HepG2 (cell line): ENCODE results near the gene KLRF2. TPM values are rescaled to one million over a fixed set of nuclear protein-coding genes. Genes with fewer than 3 reads are reported as not detected.

Source experiments
- ATAC-seq: fragments of 200-7000 bp; cut with Tn5 transposase; 3 replicates; pipeline ENCODE4 v1.9.1; 2020; ENCODE audit warnings: mild to moderate bottlenecking, moderate library complexity
- BruUV-seq: library from RNA; stranded (reverse); fragments of 400-500 nt; replicated peaks from 2 replicates; lab custom pipeline; 2021; lab: Mats Ljungman, UMichigan
- CTCF ChIA-PET: fragments of 300-600 bp; formaldehyde crosslinking; extraction: SDS; loops from one replicate; lab custom pipeline; 2021; ENCODE audit warnings: low total read pairs, inconsistent platforms, low intra/inter-chr PET ratio; lab: Yijun Ruan, JAX
- POLR2A ChIA-PET: fragments of 350-600 bp; sonication (Branson Sonifier 250); formaldehyde crosslinking; loops from one replicate; lab custom pipeline; 2020; ENCODE audit warnings: antibody characterized with exemption, inconsistent platforms; lab: Yijun Ruan, JAX
- DNase-seq: peaks from one replicate; pipeline ENCODE4 v3.0.0-alpha.2; 2015; ENCODE audit warnings: low spot score
- FAIRE-seq: peaks from 3 replicates; lab custom pipeline; 2011; peaks lifted over from hg19 to GRCh38; lab: Jason Lieb, UNC
- H2AFZ ChIP-seq: one replicate; pipeline ENCODE4 v1.6.1; 2011; ENCODE audit warnings: low read length, inconsistent platforms
- H3K27ac ChIP-seq: fragments of 300-600 bp; 3 replicates; pipeline ENCODE4 v1.8.0; 2011; ENCODE audit warnings: mixed run types, mild to moderate bottlenecking, mixed read lengths, low read length, inconsistent platforms; ENCODE audit not compliant: insufficient read depth; ENCODE audit errors: extremely low read length
- H3K27me3 ChIP-seq, 2 experiments: fragments of 200-600 bp in 1 of 2; 2 replicates in 1 of 2; 3 replicates in 1 of 2; pipeline versions ENCODE4 v1.6.0 to v1.8.0; 2011; ENCODE audit warnings: low read length in 2 of 2, mild to moderate bottlenecking in 2 of 2, moderate library complexity in 2 of 2, inconsistent platforms in 1 of 2; ENCODE audit not compliant: insufficient read depth in 2 of 2, control insufficient read depth in 1 of 2
- H3K36me3 ChIP-seq, 2 experiments: fragments of 200-600 bp in 1 of 2; replicated peaks in 1 of 2; 2 replicates in 1 of 2; 3 replicates in 1 of 2; pipeline versions ENCODE4 v1.5.1 to v1.8.0; 2011; ENCODE audit warnings: low read length in 2 of 2, inconsistent platforms in 1 of 2; ENCODE audit not compliant: insufficient read depth in 2 of 2, control insufficient read depth in 1 of 2
- H3K4me1 ChIP-seq: 2 replicates; pipeline ENCODE4 v1.5.1; 2012; ENCODE audit warnings: low read length, inconsistent platforms; ENCODE audit not compliant: insufficient read depth
- H3K4me2 ChIP-seq: 2 replicates; pipeline ENCODE4 v1.6.0; 2011; ENCODE audit warnings: low read depth, low read length, inconsistent platforms
- H3K4me3 ChIP-seq, 3 experiments: fragments of 200-600 bp in 1 of 3; sonication (generic), shearing (Covaris generic) in 1 of 3; replicated peaks in 1 of 3; 2 replicates each; pipeline ENCODE4 v1.5.1; 2011 to 2016; ENCODE audit warnings: low read length in 3 of 3, inconsistent platforms in 2 of 3, low read depth in 2 of 3, mild to moderate bottlenecking in 2 of 3, control low read depth in 1 of 3, mixed read lengths in 1 of 3; ENCODE audit not compliant: insufficient read depth in 1 of 3
- H3K79me2 ChIP-seq: one replicate; pipeline ENCODE4 v1.6.1; 2011; ENCODE audit warnings: low read length, inconsistent platforms; ENCODE audit not compliant: insufficient read depth
- H3K9ac ChIP-seq: 2 replicates; pipeline ENCODE4 v1.6.0; 2011; ENCODE audit warnings: mild to moderate bottlenecking, low read depth, low read length, inconsistent platforms; ENCODE audit not compliant: insufficient read depth
- H3K9me3 ChIP-seq: 2 replicates; pipeline ENCODE4 v1.5.1; 2012; ENCODE audit warnings: mild to moderate bottlenecking, low read length
- H4K20me1 ChIP-seq: 2 replicates; pipeline ENCODE4 v1.6.0; 2011; ENCODE audit warnings: inconsistent platforms, mild to moderate bottlenecking, low read length, moderate library complexity; ENCODE audit not compliant: insufficient read depth
- FOSL2 ChIP-seq: sonication (generic); formaldehyde crosslinking; IDR thresholded peaks from 2 replicates; pipeline ENCODE4 v1.4.0; 2020; ENCODE audit warnings: missing genetic modification reagents
- HIC2 ChIP-seq: sonication (generic); formaldehyde crosslinking; IDR thresholded peaks from 2 replicates; pipeline ENCODE4 v1.9.0; 2022; ENCODE audit warnings: low read depth, missing genetic modification reagents
- PRDM10 ChIP-seq: sonication (generic); formaldehyde crosslinking; IDR thresholded peaks from 2 replicates; pipeline ENCODE4 v1.4.0; 2020; ENCODE audit warnings: low read depth, missing genetic modification reagents
- RBM22 ChIP-seq: fragments of 200-400 bp; formaldehyde crosslinking; optimal IDR thresholded peaks from 2 replicates; pipeline ENCODE3; 2017; ENCODE audit warnings: mild to moderate bottlenecking, low read length, moderate library complexity
- SMARCC2 ChIP-seq: fragments of 450-650 bp; IDR thresholded peaks from 2 replicates; pipeline ENCODE4 v1.6.1; 2017; ENCODE audit warnings: antibody characterized with exemption, mild to moderate bottlenecking
- SUZ12 ChIP-seq: fragments of 150-350 bp; IDR thresholded peaks from 2 replicates; pipeline ENCODE4 v1.6.1; 2014; ENCODE audit warnings: low read depth, low read length
- TRAFD1 ChIP-seq: sonication (generic); formaldehyde crosslinking; IDR thresholded peaks from 2 replicates; pipeline ENCODE4 v1.5.1; 2020; ENCODE audit warnings: missing genetic modification reagents, mild to moderate bottlenecking, borderline replicate concordance
- ZNF296 ChIP-seq: sonication (generic); formaldehyde crosslinking; conservative IDR thresholded peaks from 2 replicates; pipeline ENCODE4 v1.5.0; 2020; ENCODE audit warnings: mild to moderate bottlenecking, missing genetic modification reagents
- WGBS: methylation state at CpG from one replicate; pipeline ENCODE4 v1.1.6; 2017; ENCODE audit warnings: low lambda C conversion rate; 5-methylcytosine and 5-hydroxymethylcytosine counted together
- in situ Hi-C: cut with HindIII; loops from 2 replicates; pipeline ENCODE4 v1.10.0; 2017; ENCODE audit warnings: low pct_unique_long_range_greater_than_20kb; ENCODE audit not compliant: extremely low pct_ligation_motif_present
- intact Hi-C: fragments of 100-400 bp; cut with micrococcal nuclease; formaldehyde crosslinking; loops from one replicate; pipeline ENCODE4 v1.10.0; 2022; ENCODE audit not compliant: unreplicated experiment
- polyA plus RNA-seq, 8 experiments: library from polyadenylated mRNA; depleted of rRNA in 3 of 8; stranded (reverse) in 7 of 8; unstranded in 1 of 8; fragments of >200 nt; fragmentation: Illumina TruSeq in 4 of 8; extraction: Trizol in 4 of 8; gene quantifications; 2 replicates each; pipeline versions ENCODE4 v1.2.1 to v1.2.3, GENCODE V29; 2011 to 2016; ENCODE audit warnings: low read depth in 4 of 8, missing spikeins in 1 of 8, mixed read lengths in 1 of 8; ENCODE audit not compliant: insufficient read depth in 1 of 8
- total RNA-seq, 5 experiments: library from RNA; depleted of rRNA; stranded (reverse); fragments of >200 nt; fragmentation: Illumina TruSeq; extraction: Trizol; gene quantifications; 2 replicates each; pipeline ENCODE4 v1.2.3, GENCODE V29; 2016; ENCODE audit warnings: low read depth in 1 of 5

KLRF2 gene
- total and polyA plus RNA-seq, 2 of the 13 experiments (the other 11 are each of a cell fraction or from before 2014, with no cell fraction given) = not detected

GRCh38 chr12:9902539-9903228, 21.4 kb downstream of the KLRF2 start (continued):
- TF ChIP-seq PRDM10 (CRISPR knock-in tag) = no peak
- TF ChIP-seq FOSL2 (CRISPR knock-in tag) = no peak
- no peak for TF ChIP-seq SUZ12
- TF ChIP-seq ZNF296 (CRISPR knock-in tag) = no peak
- TF ChIP-seq TRAFD1 = no peak

- Histone ChIP-seq H3K9me3 (peaks cover 32% of the 10 kb centered on the region), H3K9ac (no peak overlapping the region), H3K4me3 (no peak overlapping the region), H4K20me1 (no peaks in the 10 kb centered on the region), H3K79me2 (no peaks in the 10 kb centered on the region), H2AFZ (no peak overlapping the region), H3K27me3 (peaks cover 0 to 7% of the 10 kb centered on the region in 2 experiments; a peak in 1 of 5 replicates), H3K4me2 (no peak overlapping the region), H3K36me3 (no peaks in the 10 kb centered on the region), H3K4me1 (no peaks in the 10 kb centered on the region), H3K27ac (no peak overlapping the region)
- in situ Hi-C loops (no loop called here), intact Hi-C loops (no loop called here)
- TF ChIP-seq RBM22 = no peak
- TF ChIP-seq HIC2 (CRISPR knock-in tag) = no peak
- no peak for TF ChIP-seq SMARCC2
- 15% methylated on average over 2 of the region's 2 CpGs for WGBS
- BruUV-seq = no TSS peak
- ATAC-seq (no peak), DNase-seq (no peak), FAIRE-seq (no peak)
- ChIA-PET CTCF (no interaction called here), POLR2A (no interaction called here)
Measured at GRCh38 chr12:9906873-9907272, 25.6 kb downstream of the KLRF2 start.
